Limb (tissue), 2 donors: ENCODE results near the gene EXD1.
"Not testable (repeated sequence)": the region's sequence is repeated elsewhere in the genome, so short reads cannot be mapped to it uniquely, and the experiment has no call there.

Source experiments
- DNase-seq, 2 donors: peaks; one replicate each; pipeline ENCODE4 v3.0.0-alpha.2; 2016; ENCODE audit errors: extremely low spot score in 2 of 2

Gene EXD1

DNA sequence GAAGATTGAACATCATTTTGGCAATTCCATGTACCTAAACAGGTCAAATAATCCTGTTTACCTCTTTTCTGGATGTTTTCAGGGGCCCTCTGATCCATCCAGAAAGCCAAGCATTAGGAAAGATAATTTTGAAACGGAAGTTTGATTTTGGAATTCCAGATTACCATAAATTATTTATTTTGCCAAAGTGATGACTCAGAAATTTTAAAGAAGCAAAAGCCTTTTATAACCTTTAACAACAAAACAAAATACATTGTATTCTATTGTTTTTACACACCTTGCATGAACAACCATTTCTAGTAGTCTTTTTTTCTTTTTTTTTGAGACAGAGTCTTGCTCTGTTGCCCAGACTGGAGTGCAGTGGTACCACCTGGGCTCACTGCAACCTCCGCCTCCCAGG lies 82.5 kb downstream of the EXD1 start:
- no peak for DNase-seq

DNA sequence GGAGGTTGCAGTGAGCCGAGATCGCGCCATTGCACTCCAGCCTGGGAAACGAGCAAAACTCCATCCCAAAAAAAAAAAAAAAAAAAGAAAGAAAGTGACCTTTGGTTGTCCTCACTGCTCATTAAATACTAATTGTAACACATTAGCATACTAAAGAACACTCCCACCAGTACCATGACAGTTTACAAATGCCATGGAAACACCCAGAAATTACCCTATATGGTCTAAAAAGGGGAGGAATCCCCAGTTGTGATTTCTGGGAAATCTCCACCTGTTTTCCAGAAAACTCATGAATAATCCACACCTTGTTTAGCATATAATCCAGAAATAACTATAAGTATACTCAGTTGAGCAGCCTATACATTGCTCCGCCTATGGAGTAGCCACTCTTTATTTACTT lies 90.9 kb downstream of the EXD1 start:
- no peak for DNase-seq

DNA sequence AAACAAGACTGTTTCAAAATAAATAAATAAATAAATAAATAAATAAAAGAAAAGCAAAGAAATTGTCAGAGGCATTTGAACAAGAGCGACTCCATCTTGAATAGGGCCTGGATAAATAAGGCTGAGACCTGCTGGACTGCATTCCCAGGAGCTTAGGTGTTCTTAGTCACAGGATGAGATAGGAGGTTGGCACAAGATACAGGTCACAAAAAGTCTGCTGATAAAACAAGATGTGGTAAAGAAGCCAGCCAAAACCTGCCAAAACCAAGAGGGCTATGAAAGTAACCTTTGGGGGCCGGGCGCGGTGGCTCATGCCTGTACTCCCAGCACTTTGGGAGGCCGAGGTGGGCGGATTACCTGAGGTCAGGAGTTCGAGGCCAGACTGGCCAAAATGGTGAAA lies 91.4 kb downstream of the EXD1 start:
- DNase-seq, result not testable (repeated sequence)

DNA sequence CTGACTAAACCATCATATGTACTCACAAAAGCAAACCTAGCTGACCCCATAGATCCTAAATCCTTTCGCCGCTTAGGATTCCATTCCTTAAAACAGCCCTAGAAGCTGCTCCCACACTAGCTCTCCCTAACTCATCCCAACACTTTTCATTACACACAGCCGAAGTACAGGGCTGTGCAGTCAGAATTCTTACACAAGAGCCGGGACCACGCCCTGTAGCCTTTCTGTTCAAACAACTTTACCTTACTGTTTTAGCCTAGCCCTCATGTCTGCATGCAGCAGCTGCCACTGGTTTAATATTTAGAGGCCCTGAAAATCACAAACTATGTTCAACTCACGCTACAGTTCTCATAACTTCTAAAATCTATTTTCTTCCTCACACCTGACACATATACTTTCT lies 95.0 kb downstream of the EXD1 start:
- not testable (repeated sequence) for DNase-seq

DNA sequence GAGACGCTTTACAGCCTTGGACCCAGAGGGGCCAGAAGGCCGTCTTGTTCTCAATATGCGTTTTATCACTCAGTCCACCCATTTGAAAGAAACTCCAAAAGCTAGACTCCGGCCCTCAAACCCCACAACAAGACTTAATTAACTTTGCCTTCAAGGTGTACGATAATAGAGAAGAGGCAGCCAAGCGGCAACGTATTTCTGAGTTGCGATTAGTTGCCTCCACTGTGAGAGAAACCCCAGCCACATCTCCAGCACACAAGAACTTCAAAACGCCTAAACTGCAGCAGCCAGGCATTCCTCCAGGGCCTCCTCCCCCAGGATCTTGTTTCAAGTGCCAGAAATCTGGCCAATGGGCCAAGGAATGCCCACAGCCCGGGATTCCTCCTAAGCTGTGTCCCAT lies 97.1 kb downstream of the EXD1 start:
- no peak for DNase-seq
